ENCODE measurements around the gene SEC23B. TPM values are rescaled to one million over a fixed set of nuclear protein-coding genes. Genes with fewer than 3 reads are reported as not detected.

Gene SEC23B
- total and polyA plus RNA-seq, 10 of the 15 experiments (the other 5 are each of a cell fraction or from before 2014, with no cell fraction given), result 49.1 to 121 (median 75.6) TPM

GRCh38 chr20:18585134-18585533 is 77.4 kb downstream of the SEC23B start:
- no peak for DNase-seq (ENCODE audit: low read depth, low spot score)
- H3K4me2 ChIP-seq (ENCODE audit: control insufficient read depth, insufficient read depth), result no peak overlapping the region
- peaks cover 14% of the 10 kb centered on the region for H3K79me2 ChIP-seq (ENCODE audit: control insufficient read depth, insufficient read depth, low read length)
- H3K4me1 ChIP-seq (ENCODE audit: control insufficient read depth, insufficient read depth, low read length), result no peaks in the 10 kb centered on the region
- CTCF ChIA-PET, result interaction anchor here (0.6 to 0.7 kb wide), 2 partner anchors 132 to 999 kb away, joined by 3 to 4 read pairs; no protein-coding TSS in a partner anchor
- intact Hi-C loops (cut with micrococcal nuclease; ENCODE audit: unreplicated experiment), result loop anchor here (5.0 kb wide), 1 partner anchor 78 kb away; the partner anchor contains the start of gene SEC23B
- no peaks in the 10 kb centered on the region for H3K27me3 ChIP-seq (replicated peaks in 1 of 2; ENCODE audit: control insufficient read depth in 2 of 2, insufficient read depth in 2 of 2, low read length in 1 of 2)
- no peaks in the 10 kb centered on the region for H3K36me3 ChIP-seq (ENCODE audit: control insufficient read depth in 2 of 2, insufficient read depth in 2 of 2, low read length in 1 of 2)
- H3K27ac ChIP-seq (ENCODE audit: control insufficient read depth, insufficient read depth), result no peak overlapping the region
- H4K20me1 ChIP-seq (ENCODE audit: control insufficient read depth, insufficient read depth), result no peaks in the 10 kb centered on the region
- SMC1A ChIA-PET (ENCODE audit: uncharacterized antibody, unreplicated experiment), result interaction anchor here (0.6 to 1.5 kb wide), 3 partner anchors 40 to 171 kb away, joined by 3 read pairs; no protein-coding TSS in a partner anchor
- in situ Hi-C loops (cut with MboI), result loop anchor here (25.0 kb wide), 1 partner anchor 1427 kb away; the partner anchor contains the start of gene NAA20
- POLR2A ChIA-PET, result interaction anchor here (1.0 kb wide), 1 partner anchor 10 kb away, joined by 3 read pairs; no protein-coding TSS in a partner anchor
- 50% methylated on average over 2 of the region's 2 CpGs for WGBS (ENCODE audit: insufficient coverage, insufficient replicate concordance, low lambda C conversion rate, missing lambda C conversion rate)
- no peak for TF ChIP-seq ZSCAN29 (IDR thresholded peaks at IDR 0.05)
- TF ChIP-seq CHD1 (IDR thresholded peaks at IDR 0.05; ENCODE audit: low read depth, low read length), result no peak
- no peak for TF ChIP-seq EP300 (IDR thresholded peaks at IDR 0.05; ENCODE audit: borderline replicate concordance in 1 of 2, control insufficient read depth in 1 of 2, low read depth in 2 of 2, low read length in 2 of 2)
- TF ChIP-seq TAF1 (IDR thresholded peaks at IDR 0.05; ENCODE audit: borderline replicate concordance, low read depth, low read length), result no peak
- no peak overlapping the region for H3K4me3 ChIP-seq
- no peak overlapping the region for H2AFZ ChIP-seq (ENCODE audit: control insufficient read depth, low read depth, low read length)
- no peak for ATAC-seq
- BruUV-seq (replicated peaks), result no TSS peak
- no peak overlapping the region for H3K9ac ChIP-seq (ENCODE audit: control insufficient read depth, insufficient read depth, low read length)
- no peaks in the 10 kb centered on the region for H3K9me3 ChIP-seq (replicated peaks; ENCODE audit: control insufficient read depth, insufficient read depth, low read length)
- RAD21 ChIA-PET (ENCODE audit: unreplicated experiment), result no interaction called here
- no peak for FAIRE-seq
